CD14-positive monocyte (primary cell): ENCODE measurements around the gene TMEM205. TPM values are rescaled to one million over a fixed set of nuclear protein-coding genes. Genes with fewer than 3 reads are reported as not detected.

Experiments
- DNase-seq, 3 donors: peaks; one replicate each; pipeline ENCODE4 v3.0.0-alpha.2; 2011 to 2022
- H2AFZ ChIP-seq: 2 replicates; pipeline ENCODE4 v1.6.0; 2012; ENCODE audit warnings: mild to moderate bottlenecking, low read depth, low read length, inconsistent platforms; ENCODE audit not compliant: insufficient read depth, poor library complexity, severe bottlenecking
- H3K27ac ChIP-seq, 2 donors: 1 replicate in 1 of 2; 2 replicates in 1 of 2; pipeline ENCODE4 v1.5.1; 2012 to 2013; ENCODE audit warnings: low read length in 2 of 2, control low read depth in 1 of 2, inconsistent platforms in 1 of 2, low read depth in 1 of 2, mild to moderate bottlenecking in 1 of 2
- H3K27me3 ChIP-seq, 2 donors: one replicate each; pipeline versions ENCODE4 v1.6.0 to v1.6.1; 2011 to 2013; ENCODE audit warnings: low read length in 2 of 2; ENCODE audit not compliant: control insufficient read depth in 2 of 2, insufficient read depth in 2 of 2
- H3K36me3 ChIP-seq, 2 donors: replicated peaks in 1 of 2; 1 replicate in 1 of 2; 2 replicates in 1 of 2; pipeline versions ENCODE4 v1.5.1 to v1.6.1; 2012 to 2013; ENCODE audit warnings: low read length in 2 of 2, control low read depth in 1 of 2, inconsistent platforms in 1 of 2, mild to moderate bottlenecking in 1 of 2; ENCODE audit not compliant: insufficient read depth in 2 of 2, control insufficient read depth in 1 of 2
- H3K4me1 ChIP-seq, 2 donors: 1 replicate in 1 of 2; 2 replicates in 1 of 2; pipeline versions ENCODE4 v1.5.1 to v1.6.1; 2012 to 2013; ENCODE audit warnings: low read length in 2 of 2, control low read depth in 1 of 2, inconsistent platforms in 1 of 2, mild to moderate bottlenecking in 1 of 2, moderate library complexity in 1 of 2; ENCODE audit not compliant: insufficient read depth in 2 of 2, control insufficient read depth in 1 of 2
- H3K4me2 ChIP-seq: replicated peaks from 2 replicates; pipeline ENCODE3; 2012; ENCODE audit warnings: low read length, moderate library complexity, mild to moderate bottlenecking; ENCODE audit not compliant: poor library complexity, severe bottlenecking; ENCODE audit errors: extremely low read depth
- H3K4me3 ChIP-seq, 3 experiments: fragments of 200-600 bp in 1 of 3; sonication (generic) in 1 of 3; replicated peaks in 1 of 3; 1 replicate in 2 of 3; 2 replicates in 1 of 3; pipeline ENCODE4 v1.5.1; 2011 to 2013; ENCODE audit warnings: low read length in 3 of 3, mild to moderate bottlenecking in 3 of 3, control low read depth in 2 of 3, low read depth in 2 of 3, inconsistent platforms in 1 of 3, moderate library complexity in 1 of 3
- H3K79me2 ChIP-seq: 2 replicates; pipeline ENCODE4 v1.6.0; 2012; ENCODE audit warnings: mild to moderate bottlenecking, control low read depth, inconsistent platforms, low read length, moderate library complexity; ENCODE audit not compliant: insufficient read depth
- H3K9ac ChIP-seq: 2 replicates; pipeline ENCODE4 v1.6.0; 2017; ENCODE audit warnings: low read length, mild to moderate bottlenecking; ENCODE audit not compliant: insufficient read depth, poor library complexity, severe bottlenecking
- H3K9me3 ChIP-seq, 2 donors: replicated peaks in 1 of 2; 1 replicate in 1 of 2; 2 replicates in 1 of 2; pipeline versions ENCODE4 v1.5.1 to v1.6.1; 2012 to 2013; ENCODE audit warnings: low read length in 2 of 2, control low read depth in 1 of 2; ENCODE audit not compliant: control insufficient read depth in 1 of 2, insufficient read depth in 1 of 2
- H4K20me1 ChIP-seq: 2 replicates; pipeline ENCODE4 v1.6.0; 2012; ENCODE audit warnings: mild to moderate bottlenecking, low read length, control low read depth, moderate library complexity; ENCODE audit not compliant: insufficient read depth
- H3K27ac Mint-ChIP-seq, 7 donors: one replicate each; pipeline ENCODE4 v1.8.0; 2020; ENCODE audit warnings: mild to moderate bottlenecking in 7 of 7, mixed read lengths in 7 of 7, moderate library complexity in 6 of 7, inconsistent platforms in 2 of 7
- H3K27me3 Mint-ChIP-seq, 3 donors: one replicate each; pipeline ENCODE4 v1.8.0; 2021 to 2022; ENCODE audit warnings: low read depth in 3 of 3, mild to moderate bottlenecking in 3 of 3, mixed read lengths in 3 of 3, moderate library complexity in 3 of 3, inconsistent platforms in 1 of 3
- H3K36me3 Mint-ChIP-seq, 2 donors: one replicate each; pipeline ENCODE4 v1.8.0; 2020; ENCODE audit warnings: mixed read lengths in 2 of 2, inconsistent platforms in 1 of 2, mild to moderate bottlenecking in 1 of 2
- H3K4me1 Mint-ChIP-seq: one replicate; pipeline ENCODE4 v1.8.0; 2020; ENCODE audit warnings: mild to moderate bottlenecking, mixed read lengths
- H3K4me3 Mint-ChIP-seq, 2 donors: one replicate each; pipeline ENCODE4 v1.8.0; 2020; ENCODE audit warnings: mild to moderate bottlenecking in 2 of 2, mixed read lengths in 2 of 2, moderate library complexity in 1 of 2
- H3K9me3 Mint-ChIP-seq, 7 donors: one replicate each; pipeline ENCODE4 v1.8.0; 2020 to 2022; ENCODE audit warnings: mixed read lengths in 7 of 7, mild to moderate bottlenecking in 6 of 7, moderate library complexity in 6 of 7, inconsistent platforms in 2 of 7
- CTCF ChIP-seq: fragments of 200-600 bp; IDR thresholded peaks from one replicate; pipeline ENCODE4 v1.8.0; 2022; ENCODE audit warnings: antibody characterized with exemption, mild to moderate bottlenecking
- WGBS: methylation state at CpG from one replicate; pipeline ENCODE4 v1.1.5; 2013; ENCODE audit warnings: missing lambda C conversion rate; ENCODE audit not compliant: insufficient coverage; 5-methylcytosine and 5-hydroxymethylcytosine counted together
- intact Hi-C, 2 donors: fragments of 100-400 bp; cut with micrococcal nuclease; formaldehyde crosslinking; loops; one replicate each; pipeline versions ENCODE4 v1.15.0 to v1.15.1; 2023
- polyA plus RNA-seq, 3 donors: library from polyadenylated mRNA; depleted of rRNA in 1 of 3; unstranded in 2 of 3; stranded (reverse) in 1 of 3; fragments of 300-500 nt in 2 of 3; fragments of >200 nt in 1 of 3; fragmentation: Illumina TruSeq in 2 of 3; gene quantifications; 1 replicate in 2 of 3; 2 replicates in 1 of 3; pipeline ENCODE4 v1.2.3, GENCODE V29; 2012 to 2021

Gene TMEM205
- polyA plus RNA-seq, 3 donors = 252 to 335 (median 263) TPM

- H3K4me3 ChIP-seq = peak overlapping the region; percentile 66 to 99 (median 98)
- H3K4me1 Mint-ChIP-seq = peaks cover 31% of the 10 kb centered on the region
- H3K4me1 ChIP-seq = peaks cover 36 to 56% of the 10 kb centered on the region in 2 donors
- H3K4me3 Mint-ChIP-seq = peak overlapping the region; percentile 91 to 99
- H3K27me3 Mint-ChIP-seq = peaks cover 0 to 2% (median 0%) of the 10 kb centered on the region in 3 donors
- H3K36me3 Mint-ChIP-seq = peaks cover 45 to 68% of the 10 kb centered on the region in 2 donors
- peak overlapping the region; percentile 78 for H3K9ac ChIP-seq
- H4K20me1 ChIP-seq = peaks cover 62% of the 10 kb centered on the region
- TF ChIP-seq CTCF = no peak
- H2AFZ ChIP-seq = no peak overlapping the region
- H3K27ac Mint-ChIP-seq = peak overlapping the region; percentile 76 to 96 (median 81)
- no peak for DNase-seq
- peaks cover 38 to 51% of the 10 kb centered on the region in 2 donors for H3K36me3 ChIP-seq
- peaks cover 0 to 6% of the 10 kb centered on the region in 2 donors for H3K9me3 ChIP-seq
- H3K27me3 ChIP-seq = no peaks in the 10 kb centered on the region
- WGBS = 17% methylated on average over 1 of the region's 7 CpGs
- H3K4me2 ChIP-seq = peak overlapping the region; percentile 88
- H3K79me2 ChIP-seq = peaks cover 78% of the 10 kb centered on the region
- H3K9me3 Mint-ChIP-seq = peaks cover 0 to 6% (median 0%) of the 10 kb centered on the region in 7 donors
- peak overlapping the region; percentile 54 to 85 for H3K27ac ChIP-seq
- intact Hi-C loops = loop anchor here (2.0 to 5.0 kb wide), 3 partner anchors 13 to 41 kb away; partner anchors contain the start of genes SWSAP1 (in 1 of the 2) and TSPAN16 (in 1 of the 2)
Observed at GRCh38 chr19:11338121-11338520, 7.9 kb downstream of the TMEM205 start.

GRCh38 chr19:11337080-11337479 lies 9.0 kb downstream of the TMEM205 start:
- peaks cover 0 to 6% (median 0%) of the 10 kb centered on the region in 7 donors for H3K9me3 Mint-ChIP-seq
- Histone ChIP-seq H2AFZ (no peak overlapping the region), H3K79me2 (peaks cover 80% of the 10 kb centered on the region), H3K27ac (peak overlapping the region; percentile 16 to 85), H3K27me3 (no peaks in the 10 kb centered on the region), H3K4me1 (peaks cover 36 to 54% of the 10 kb centered on the region in 2 donors), H3K9ac (peak overlapping the region; percentile 1), H3K36me3 (peaks cover 46 to 54% of the 10 kb centered on the region in 2 donors), H3K4me2 (peak overlapping the region; percentile 88), H3K9me3 (peaks cover 0 to 6% of the 10 kb centered on the region in 2 donors), H4K20me1 (peaks cover 72% of the 10 kb centered on the region), H3K4me3 (peak overlapping the region; percentile 5 to 99 (median 98))
- peaks cover 47 to 71% of the 10 kb centered on the region in 2 donors for H3K36me3 Mint-ChIP-seq
- 11% methylated on average over 14 of the region's 14 CpGs for WGBS
- H3K4me3 Mint-ChIP-seq = peak overlapping the region; percentile 91 to 99
- intact Hi-C loops = loop anchor here (5.0 kb wide), 2 partner anchors 35 to 40 kb away; partner anchors contain the start of genes SWSAP1 (in 1 of the 2) and TSPAN16 (in 1 of the 2)
- no peak for TF ChIP-seq CTCF
- peak overlapping the region; percentile 47 to 96 (median 77) for H3K27ac Mint-ChIP-seq
- H3K4me1 Mint-ChIP-seq = peaks cover 31% of the 10 kb centered on the region
- peak in 1 of 3 donors; percentile 33 for DNase-seq
- H3K27me3 Mint-ChIP-seq = peaks cover 0 to 2% (median 0%) of the 10 kb centered on the region in 3 donors
